ENCODE data around the gene GRIK1.

DNA sequence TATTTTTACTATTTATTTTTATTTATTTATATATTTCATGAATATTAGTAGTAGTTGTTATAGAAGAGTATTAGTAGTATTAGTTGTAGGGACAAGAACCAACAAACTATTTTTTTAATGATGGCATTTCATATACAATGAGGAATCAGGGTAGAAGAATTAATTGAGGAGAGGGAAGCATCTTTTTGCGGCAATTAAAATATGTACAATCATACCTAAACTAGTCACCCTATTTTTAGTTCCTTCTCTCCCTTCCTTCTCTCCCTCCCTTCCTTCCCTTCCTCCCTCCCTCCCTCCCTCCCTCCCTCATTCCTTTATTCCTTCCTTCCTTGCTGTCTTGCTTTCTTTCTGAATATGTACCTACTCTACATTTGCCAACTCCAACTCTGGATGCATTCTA, 189.8 kb downstream of the GRIK1 start:
- TF ChIP-seq, protein P1, sequence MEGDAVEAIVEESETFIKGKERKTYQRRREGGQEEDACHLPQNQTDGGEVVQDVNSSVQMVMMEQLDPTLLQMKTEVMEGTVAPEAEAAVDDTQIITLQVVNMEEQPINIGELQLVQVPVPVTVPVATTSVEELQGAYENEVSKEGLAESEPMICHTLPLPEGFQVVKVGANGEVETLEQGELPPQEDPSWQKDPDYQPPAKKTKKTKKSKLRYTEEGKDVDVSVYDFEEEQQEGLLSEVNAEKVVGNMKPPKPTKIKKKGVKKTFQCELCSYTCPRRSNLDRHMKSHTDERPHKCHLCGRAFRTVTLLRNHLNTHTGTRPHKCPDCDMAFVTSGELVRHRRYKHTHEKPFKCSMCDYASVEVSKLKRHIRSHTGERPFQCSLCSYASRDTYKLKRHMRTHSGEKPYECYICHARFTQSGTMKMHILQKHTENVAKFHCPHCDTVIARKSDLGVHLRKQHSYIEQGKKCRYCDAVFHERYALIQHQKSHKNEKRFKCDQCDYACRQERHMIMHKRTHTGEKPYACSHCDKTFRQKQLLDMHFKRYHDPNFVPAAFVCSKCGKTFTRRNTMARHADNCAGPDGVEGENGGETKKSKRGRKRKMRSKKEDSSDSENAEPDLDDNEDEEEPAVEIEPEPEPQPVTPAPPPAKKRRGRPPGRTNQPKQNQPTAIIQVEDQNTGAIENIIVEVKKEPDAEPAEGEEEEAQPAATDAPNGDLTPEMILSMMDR (conservative IDR thresholded peaks at IDR 0.05 in 1 of 2, IDR thresholded peaks at IDR 0.05 in 1 of 2; ENCODE audit: extremely low read depth in 1 of 2, insufficient read depth in 1 of 2, low read depth in 1 of 2, low read length in 2 of 2): no peak
- no peak for TF ChIP-seq EZH2 (IDR thresholded peaks at IDR 0.05; ENCODE audit: borderline replicate concordance, low read length)
